Stimulated activated CD4-positive, alpha-beta T cell treated with anti-CD3 and anti-CD28 coated beads, Interleukin-12 subunit alpha, Interleukin-12 subunit beta, amount 100 ng/mL, for 4 hours (primary cell): ENCODE data around the gene ICA1.

ENCODE experiments used
- DNase-seq: peaks from one replicate; pipeline ENCODE4 v3.0.0-alpha.2; 2020

ICA1 gene

GRCh38 chr7:8197994-8198698, 63.8 kb downstream of the ICA1 start:
- no peak for DNase-seq

GRCh38 chr7:8192897-8193296, 69.1 kb downstream of the ICA1 start:
- no peak for DNase-seq

- peak; percentile 41 for DNase-seq
Observed at GRCh38 chr7:8190119-8190895, 71.7 kb downstream of the ICA1 start.

DNA sequence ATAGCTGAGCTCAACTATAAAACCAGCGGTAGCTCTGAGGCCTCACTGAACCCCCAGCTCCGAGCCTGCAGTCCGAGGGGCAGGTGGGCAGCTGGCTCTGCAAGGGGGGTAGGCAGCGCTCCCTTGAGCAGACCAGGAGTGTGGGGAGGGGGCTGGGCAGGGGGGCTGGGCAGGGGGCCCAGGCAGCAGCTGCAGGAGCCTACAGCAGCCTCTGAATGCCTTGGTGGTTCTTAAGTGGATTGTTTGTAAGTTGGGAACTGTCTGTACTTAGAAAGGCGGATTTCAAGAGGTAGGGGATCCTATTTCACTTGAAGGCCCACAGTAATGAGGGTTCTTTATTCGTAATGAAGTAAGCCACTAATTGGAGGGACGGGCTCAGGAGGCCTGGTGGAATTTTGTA, 72.3 kb downstream of the ICA1 start:
- no peak for DNase-seq

DNA sequence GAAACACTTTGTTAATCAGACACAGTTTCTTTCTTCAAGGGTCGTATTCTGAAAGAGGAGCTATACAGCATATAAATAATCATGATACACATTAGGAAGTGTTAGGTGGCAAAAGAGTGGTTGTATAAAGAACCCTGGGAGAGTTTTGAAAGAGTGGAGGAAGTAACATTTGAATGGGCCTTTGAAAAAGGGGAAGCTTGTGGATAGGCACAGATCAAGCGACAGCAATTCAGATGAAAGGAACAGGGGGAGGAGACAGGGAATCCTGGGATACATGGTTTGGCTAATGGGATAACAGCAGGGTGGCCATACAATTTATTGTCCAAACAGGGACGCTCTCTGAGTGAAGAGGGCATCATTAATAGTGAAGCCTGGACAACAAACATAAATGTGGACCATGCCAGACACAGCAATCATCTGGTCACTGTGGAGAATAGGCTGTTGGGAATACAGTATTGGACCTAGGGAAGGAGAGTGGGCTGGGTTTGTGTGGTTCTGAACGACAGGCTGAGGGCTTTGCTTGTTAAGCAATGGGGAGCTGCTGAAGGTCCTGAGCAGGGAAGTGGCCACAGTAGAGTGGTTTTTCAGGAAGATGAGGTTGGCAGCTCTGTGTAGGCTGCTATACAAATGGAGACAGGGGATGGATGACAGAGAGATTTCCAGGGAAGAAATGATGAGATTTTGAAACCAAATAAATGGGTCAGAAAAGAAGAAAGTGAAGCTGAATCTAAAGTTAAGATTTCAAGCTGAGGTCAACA, 75.9 kb downstream of the ICA1 start:
- DNase-seq = no peak

- DNase-seq = no peak
Observed at GRCh38 chr7:8184221-8184620, 77.7 kb downstream of the ICA1 start.

DNA sequence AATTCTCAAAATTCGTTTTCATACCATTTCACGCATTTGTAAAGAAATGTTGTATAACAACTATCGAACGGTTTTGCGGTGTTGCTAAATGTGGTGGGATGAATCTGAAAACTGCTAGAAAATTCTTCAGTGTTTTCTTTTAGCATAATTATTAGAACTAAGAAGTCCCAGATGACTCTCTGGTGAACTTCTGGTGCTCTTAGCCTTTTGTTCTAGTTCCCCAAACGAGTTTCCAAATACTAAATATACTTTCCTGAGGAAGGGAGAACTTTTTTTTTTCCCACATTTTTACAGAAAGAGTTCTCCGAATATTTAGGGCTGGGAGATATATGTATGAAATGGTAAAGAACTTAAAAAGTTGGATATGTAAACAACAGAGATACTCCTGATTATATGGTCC, 82.5 kb downstream of the ICA1 start:
- DNase-seq = no peak

DNA sequence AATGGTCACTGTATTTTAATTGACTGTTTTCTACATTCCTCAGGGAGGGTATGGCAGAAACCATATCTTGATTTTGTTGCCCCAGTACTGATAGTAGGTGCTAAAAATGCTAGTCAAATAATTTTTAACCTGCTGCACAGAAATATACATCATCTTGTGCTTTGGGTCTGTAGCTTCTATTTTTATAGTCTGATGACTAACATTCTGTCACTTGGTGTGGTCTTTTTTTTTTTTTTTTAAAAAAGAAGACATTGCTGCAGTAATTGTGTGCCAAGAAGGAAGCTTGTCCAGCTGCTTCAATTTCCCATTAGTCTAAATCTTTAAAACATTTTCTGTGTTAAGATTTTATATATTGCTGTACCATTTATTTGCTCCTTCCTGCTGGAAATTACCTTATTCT, 83.6 kb downstream of the ICA1 start:
- no peak for DNase-seq

DNA sequence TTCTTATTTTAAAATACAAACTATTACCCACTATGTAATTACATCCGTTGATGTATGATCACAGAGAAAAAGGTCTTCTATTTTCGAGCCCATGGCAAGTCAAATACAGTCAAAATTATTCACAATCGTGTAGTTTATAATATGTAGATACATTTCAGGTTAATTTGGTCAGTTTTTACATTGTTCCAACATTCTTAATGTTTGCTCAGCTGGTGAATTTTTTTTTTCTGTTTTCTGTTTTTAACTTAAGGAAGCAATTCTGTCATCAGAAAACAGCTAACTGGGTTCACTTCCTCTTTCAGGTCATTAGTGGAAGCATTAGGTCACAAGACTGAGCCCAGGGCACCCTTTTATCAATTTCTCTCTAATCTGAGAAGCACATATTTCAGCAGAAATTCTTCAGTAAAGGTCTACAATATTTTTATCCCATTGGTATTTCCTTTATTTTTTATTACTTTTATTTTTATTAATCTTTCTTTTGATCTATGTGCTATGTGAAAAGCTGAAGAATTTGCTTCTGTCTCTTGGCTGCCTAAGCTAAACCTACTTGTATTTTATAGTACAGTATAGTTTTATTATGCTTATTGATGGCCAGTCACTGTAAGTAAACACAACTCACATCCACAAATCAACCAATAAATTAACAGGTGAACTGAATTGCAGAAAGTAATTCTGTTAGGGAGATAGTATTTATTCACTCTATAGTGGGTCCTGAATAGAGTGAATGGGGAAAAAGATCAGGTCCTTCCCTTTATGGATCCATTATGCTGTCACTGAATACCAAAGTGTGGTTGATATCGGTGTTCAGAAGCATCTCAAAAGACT, 84.6 kb downstream of the ICA1 start:
- DNase-seq = no peak

DNA sequence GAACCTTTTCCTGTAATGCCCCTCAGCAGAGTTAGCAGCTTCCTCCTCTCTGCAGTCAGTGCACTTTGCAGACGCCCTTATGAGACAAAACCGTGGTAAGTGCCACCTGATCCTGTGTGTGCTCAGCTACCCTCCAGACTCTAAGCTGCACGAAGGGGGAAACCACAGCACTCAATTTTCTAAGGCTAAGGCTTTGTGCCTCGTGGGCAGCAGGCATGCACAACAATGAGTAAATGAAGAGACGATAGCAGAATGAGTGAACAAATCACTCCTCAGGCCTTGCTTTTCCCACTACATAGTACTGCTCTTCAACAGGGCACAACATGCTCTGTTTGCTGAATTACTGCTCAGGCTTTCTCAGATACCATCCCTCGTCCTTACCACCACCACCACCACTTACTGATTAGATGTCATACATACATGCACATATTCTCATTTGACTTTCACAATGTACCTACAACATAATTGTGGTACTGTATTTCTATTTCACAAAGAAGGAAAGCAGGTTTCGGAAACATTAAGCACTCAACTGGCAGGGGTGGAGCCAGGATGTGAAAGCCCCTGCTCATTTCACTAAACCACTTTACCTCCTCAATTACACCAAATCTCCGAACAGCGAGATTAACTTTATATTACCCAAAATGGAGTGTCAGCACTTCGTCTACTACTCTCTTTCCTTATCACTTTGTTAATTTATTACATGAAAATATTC, 85.4 kb downstream of the ICA1 start:
- DNase-seq = no peak

- no peak for DNase-seq
Observed at GRCh38 chr7:8175929-8176369, 86.0 kb downstream of the ICA1 start.

DNA sequence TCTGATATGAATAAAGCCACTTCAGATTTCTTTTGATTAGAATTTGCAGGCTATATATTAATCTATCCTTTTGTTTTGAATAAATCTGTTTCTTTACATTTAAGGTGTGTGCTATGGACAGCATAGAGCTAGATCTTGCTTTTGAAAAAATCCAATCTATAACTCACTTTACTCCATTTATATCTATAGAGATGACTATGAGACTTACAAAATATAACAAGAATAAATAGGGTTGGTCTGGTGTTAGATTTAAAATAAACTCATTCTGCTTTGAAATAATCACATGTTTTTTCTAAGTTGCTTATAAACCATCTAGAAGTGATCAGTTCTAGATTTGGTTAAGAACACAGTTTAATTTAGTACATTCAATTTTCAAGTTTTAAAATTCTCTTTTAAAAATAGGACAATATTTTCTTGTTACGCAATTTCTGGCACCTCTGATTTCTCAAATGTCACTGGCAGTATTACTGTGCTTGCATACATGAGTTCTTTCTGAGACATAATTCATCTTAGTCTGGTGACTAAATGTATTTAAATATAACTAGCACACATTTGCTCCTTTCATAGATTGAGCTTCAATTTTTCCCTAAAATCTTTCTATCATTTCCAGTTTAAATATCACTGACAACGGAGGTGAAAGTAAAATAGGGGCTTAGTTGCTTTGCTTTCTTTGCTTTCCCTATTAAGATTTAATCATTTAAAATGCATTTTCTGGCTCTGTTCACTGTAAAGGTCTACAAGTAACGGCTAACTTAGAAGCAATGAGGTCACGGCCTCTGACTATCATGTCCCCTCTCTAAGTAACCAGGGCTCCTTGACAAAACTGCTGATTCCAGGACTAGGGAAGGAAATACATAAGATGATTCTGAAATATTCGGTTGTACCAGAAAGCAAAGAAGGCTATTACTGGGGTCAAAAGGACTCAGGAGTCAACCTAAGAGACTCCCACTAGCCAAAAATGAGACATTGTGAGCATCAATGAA, 89.3 kb downstream of the ICA1 start:
- DNase-seq = no peak

GRCh38 chr7:8169171-8169570, 92.8 kb downstream of the ICA1 start:
- DNase-seq = no peak

DNA sequence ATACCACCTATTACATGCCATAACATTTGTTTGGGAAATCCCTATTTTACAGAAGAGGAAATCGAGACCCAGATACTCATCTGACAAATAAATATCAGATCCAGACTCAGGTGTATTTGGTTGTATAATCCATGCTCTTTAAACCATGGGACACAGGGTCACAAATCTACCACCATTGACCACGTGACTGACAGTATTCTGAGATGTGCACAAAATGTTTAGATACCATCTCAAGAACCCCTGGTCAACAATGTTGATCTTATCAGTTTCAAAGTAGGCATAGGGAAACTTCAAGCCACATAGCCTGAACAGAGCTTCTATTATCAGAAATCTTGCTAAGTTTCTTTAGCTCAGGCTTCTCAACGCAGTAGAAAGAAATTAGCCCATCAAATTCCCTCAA, 93.6 kb downstream of the ICA1 start:
- no peak for DNase-seq

DNA sequence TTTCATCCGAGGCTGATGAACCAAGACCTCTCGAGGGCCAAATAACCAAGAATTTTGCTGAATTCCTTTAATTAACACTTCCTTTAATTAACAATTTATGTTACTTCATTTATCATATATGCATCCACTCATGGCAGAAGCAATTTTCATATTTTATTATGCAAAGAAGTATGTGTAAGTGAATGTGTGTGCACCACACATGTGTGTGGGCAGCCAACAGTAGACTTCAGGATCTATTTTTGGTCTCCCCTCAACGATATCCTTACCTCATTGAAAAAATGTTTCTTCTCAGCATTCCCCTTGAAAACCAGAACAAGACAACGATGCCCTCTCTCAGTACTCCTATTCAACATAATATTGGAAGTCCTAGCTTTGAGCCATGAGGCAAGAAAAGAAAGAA, 96.8 kb downstream of the ICA1 start:
- no peak for DNase-seq

DNA sequence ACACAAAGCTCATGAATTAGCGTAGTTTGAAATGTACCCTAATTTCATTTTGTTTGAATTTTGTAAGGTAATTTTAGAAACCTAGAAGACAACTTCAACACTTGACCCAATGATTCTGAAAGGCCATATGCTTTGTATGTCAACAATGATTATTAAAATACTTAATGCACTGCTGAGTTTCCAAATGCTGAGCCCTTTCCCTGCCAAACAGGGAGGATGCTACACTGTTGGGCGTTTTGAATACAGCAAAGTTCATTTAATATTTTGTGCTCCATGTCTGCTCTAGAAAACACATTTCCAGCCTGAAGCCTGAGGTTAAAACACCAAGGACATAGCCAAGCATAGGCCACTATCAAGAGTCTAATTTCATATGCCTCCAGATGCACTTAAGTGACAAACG, 99.8 kb downstream of the ICA1 start:
- DNase-seq = no peak

DNA sequence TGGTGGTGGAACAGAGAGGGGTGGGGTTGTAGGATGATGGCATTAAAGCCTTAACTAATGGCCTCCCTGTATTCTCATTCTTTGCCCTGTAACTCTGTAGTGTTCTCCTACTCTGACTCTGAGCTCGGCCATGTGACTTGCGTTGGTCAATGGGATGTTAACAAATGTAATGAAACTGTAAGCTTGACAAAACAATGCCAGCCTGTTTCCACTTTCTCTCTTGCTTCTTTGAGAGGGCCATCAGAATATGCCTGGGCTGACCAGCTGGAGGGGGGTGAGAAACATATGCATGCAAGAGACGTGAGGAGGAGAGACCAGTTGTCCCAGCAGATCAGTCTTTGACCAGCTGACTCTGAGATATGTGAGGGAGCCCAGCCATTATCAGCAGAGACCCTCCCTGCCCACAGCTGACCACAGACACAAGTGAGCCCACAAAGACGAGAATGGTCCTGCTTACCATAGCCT, 100.6 kb downstream of the ICA1 start:
- DNase-seq = no peak

DNA sequence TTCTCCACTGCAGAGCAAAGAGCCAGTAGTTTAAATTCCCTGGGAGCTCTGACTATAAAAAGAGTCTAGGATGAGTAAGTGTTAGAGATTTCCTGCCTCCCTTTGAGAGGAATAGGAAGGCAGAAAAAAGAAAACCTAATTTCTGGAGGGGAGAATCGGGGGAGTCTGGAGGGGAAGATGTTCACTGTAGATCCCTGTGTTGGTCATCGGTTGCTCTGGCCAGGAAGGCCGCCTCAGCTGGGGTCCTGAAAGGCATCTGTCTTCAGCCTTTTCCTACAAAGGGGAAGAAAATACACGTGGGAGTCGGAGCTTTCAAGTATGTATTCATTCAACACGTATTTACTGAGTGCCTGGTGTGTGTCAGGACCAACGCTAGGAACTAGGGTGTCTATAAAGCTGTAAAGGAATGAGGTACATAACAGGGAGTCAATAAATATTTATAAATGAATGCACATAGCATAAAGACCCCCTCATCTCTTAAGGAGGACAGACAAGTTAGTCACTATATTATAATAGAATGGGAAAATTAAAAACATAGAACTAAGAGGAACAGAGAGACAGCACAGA, 101.1 kb downstream of the ICA1 start:
- no peak for DNase-seq

DNA sequence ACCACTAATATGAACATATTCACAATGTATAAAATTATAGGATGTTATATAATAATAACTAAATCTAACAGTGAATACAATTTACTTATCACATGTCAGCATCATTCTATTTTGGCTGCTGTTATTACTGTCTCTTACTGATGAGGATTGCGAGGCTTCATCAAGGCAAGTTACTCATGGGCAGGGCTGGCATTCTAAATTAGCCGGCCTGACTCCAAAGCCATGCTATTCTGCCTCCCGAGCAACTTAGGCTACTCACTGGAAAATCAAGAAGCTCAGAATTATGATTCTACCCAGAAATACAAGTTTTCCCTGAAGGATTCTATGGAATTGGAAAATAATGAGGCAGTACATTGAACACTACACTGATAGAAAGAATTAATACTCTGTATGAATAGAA, 101.7 kb downstream of the ICA1 start:
- no peak for DNase-seq

- no peak for DNase-seq
Observed at GRCh38 chr7:8159595-8159994, 102.4 kb downstream of the ICA1 start.

- DNase-seq = no peak
Observed at GRCh38 chr7:8157296-8157695, 104.7 kb downstream of the ICA1 start.
